AG10803 (cell line): ENCODE results near the gene APOB.

ENCODE experiments used
- DNase-seq: peaks from one replicate; pipeline ENCODE4 v3.0.0; 2010; ENCODE audit warnings: low read depth
- H3K4me3 ChIP-seq: 2 replicates; pipeline ENCODE4 v1.5.1; 2011; ENCODE audit warnings: mild to moderate bottlenecking, low read length, control low read depth
- TF ChIP-seq, protein P1 (sequence below): conservative IDR thresholded peaks from 2 replicates; pipeline ENCODE4 v1.5.1; 2011; ENCODE audit warnings: mild to moderate bottlenecking, low read length, control low read depth, inconsistent platforms

The APOB gene

DNA sequence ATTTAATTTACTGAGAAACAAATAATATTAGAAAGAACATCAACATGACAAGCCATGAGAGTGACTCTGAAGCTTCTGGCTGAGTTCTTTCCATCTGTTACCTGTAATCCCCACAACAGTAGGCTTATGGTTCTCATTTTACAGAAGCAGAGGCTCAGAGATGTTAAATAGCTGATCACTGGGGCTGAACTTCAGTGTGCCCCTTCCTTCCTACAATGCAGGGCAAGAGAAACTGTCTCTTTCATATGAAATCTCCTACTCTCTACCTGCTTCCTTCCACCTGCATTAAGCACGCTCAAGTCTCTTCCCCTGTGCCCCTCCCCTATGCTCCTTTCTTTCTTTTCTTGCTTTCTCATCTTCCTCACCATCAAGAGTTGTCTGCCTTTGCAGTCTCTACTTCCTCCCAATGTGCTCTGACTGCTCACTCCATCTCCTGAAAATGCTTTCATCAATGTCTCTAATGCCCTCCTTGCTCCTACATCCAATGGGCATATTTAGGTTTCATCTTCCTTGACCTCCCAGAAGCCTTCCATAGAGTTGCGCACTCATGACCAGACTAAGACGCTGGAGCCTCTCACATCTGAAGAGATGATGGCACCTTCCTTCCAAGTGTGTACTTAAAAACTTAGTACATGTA, 23.7 kb downstream of the APOB start:
- TF ChIP-seq, protein P1, sequence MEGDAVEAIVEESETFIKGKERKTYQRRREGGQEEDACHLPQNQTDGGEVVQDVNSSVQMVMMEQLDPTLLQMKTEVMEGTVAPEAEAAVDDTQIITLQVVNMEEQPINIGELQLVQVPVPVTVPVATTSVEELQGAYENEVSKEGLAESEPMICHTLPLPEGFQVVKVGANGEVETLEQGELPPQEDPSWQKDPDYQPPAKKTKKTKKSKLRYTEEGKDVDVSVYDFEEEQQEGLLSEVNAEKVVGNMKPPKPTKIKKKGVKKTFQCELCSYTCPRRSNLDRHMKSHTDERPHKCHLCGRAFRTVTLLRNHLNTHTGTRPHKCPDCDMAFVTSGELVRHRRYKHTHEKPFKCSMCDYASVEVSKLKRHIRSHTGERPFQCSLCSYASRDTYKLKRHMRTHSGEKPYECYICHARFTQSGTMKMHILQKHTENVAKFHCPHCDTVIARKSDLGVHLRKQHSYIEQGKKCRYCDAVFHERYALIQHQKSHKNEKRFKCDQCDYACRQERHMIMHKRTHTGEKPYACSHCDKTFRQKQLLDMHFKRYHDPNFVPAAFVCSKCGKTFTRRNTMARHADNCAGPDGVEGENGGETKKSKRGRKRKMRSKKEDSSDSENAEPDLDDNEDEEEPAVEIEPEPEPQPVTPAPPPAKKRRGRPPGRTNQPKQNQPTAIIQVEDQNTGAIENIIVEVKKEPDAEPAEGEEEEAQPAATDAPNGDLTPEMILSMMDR: no peak
- DNase-seq: no peak
- no peak overlapping the region for H3K4me3 ChIP-seq

DNA sequence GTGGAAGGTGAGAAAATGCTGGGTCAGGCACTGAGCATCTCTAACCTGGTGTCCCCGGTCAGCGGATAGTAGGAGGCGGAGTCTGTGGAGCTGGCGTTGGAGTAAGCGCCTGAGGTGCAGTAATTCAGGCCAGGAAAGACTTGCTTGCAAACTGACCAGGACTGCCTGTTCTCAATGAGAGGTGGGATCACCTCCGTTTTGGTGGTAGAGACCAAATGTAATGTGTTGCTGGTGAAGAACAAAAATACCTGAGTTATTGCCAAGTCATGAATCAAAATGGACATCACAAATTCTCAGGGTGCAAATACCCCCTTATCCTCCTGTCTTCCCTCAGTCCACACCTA, 24.2 kb downstream of the APOB start:
- no peak overlapping the region for H3K4me3 ChIP-seq
- TF ChIP-seq, protein P1: no peak
- no peak for DNase-seq

DNA sequence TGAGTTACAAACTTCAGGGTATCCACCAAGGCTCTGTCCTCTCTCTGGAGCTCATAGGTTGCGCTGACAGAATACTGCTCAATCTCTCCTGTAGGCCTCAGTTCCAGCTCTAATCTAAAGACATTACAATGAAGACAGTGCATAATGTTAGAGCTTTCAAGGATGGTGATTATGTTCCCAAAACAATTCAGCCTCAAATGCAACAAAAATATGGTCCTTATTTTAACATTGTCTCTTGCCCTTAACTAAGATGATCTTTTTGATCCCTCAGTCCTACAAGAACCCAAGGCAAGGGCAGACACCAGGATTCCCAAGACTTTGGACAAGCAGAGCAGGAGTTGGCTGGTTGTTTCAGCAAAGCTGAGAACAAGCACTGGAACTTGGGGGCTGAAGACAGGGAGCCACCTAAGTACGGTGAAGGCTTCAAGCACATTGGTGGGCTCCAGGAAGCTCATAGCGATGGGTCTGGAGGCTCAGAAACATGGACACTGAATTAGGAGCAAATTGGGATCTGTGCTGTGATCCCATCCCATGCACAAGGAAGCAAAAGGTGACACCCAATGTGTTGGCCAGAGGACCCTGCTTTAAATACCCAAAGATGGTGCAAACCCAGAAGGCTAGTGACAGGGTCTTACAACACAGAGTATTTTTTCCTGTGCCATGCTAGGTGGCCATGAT, 24.7 kb downstream of the APOB start:
- TF ChIP-seq, protein P1: no peak
- DNase-seq: no peak
- no peak overlapping the region for H3K4me3 ChIP-seq

DNA sequence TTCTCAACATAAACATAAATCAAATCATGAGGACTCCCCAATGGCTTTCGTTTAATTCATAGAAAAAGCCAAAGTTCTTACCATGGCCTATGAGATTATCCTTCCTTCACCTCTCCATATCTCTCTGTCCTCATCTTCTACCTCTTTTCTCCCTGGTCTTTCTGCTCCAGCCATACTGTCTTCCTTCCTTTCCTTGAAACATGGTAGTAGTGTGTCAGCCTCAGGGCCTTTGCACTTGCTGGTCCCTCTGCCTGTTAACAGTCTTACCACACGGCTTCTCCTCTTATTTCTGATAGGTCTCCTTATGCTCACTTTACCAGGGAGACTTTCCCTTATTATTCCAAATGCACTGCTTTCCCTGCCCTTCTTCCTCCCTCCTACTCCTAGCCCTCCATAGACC, 25.6 kb downstream of the APOB start:
- TF ChIP-seq, protein P1: no peak
- no peak for DNase-seq
- no peak overlapping the region for H3K4me3 ChIP-seq

DNA sequence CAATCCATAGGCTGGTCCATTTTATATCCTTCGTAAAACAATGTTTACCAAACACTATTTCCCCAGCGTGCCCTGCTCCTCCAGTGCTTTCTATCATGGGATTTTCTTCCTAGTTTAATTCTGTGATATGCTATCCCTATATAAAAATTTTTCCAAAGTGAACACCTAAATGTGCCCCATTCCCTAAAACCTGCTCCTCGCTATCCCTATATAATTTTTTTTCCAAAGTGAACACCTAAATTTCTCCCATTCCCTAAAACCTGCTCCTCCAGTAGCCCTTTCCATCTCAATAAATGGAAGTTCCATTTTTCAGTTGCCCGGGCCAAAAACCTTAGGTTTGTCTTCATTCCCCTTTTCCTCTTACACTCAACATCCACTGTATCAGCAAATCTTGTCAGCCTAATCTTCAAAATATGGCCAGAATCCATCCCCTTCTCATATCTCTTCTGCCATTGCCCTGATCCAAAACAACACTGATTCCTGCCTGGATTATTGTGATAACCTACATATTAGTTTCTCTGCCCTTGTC, 26.1 kb downstream of the APOB start:
- no peak for DNase-seq
- H3K4me3 ChIP-seq: no peak overlapping the region
- TF ChIP-seq, protein P1: no peak

DNA sequence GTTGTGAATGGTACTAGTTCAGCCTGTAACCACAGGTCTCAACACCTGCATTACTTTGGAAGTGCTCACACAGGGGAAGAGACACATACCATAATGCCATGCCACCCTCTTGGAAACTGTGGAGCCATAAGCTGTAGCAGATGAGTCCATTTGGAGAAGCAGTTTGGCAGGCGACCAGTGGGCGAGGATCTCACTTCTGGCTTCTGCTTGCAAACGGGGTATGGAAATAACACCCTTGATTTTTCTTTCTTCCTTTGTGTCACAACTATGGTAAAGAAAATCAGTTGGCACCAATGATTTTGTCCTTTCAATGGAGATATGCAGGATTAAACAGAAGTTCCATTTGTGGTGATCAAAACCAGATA, 28.6 kb downstream of the APOB start:
- TF ChIP-seq, protein P1: no peak
- DNase-seq: no peak
- no peak overlapping the region for H3K4me3 ChIP-seq
